ENCODE data around the gene ABCA12. TPM values are rescaled to one million over a fixed set of nuclear protein-coding genes. Genes with fewer than 3 reads are reported as not detected.

The ABCA12 gene
- total and polyA plus RNA-seq, 2 of the 13 experiments (the other 11 are each of a cell fraction or from before 2014, with no cell fraction given) = 0.02 to 0.07 TPM

- no peak for TF ChIP-seq TMF1 (CRISPR knock-in tag; IDR thresholded peaks at IDR 0.05; ENCODE audit: low read depth)
- TF ChIP-seq ZNF562 (CRISPR knock-in tag; IDR thresholded peaks at IDR 0.05; ENCODE audit: borderline replicate concordance) = no peak
- TF ChIP-seq ZBTB26 (CRISPR knock-in tag; IDR thresholded peaks at IDR 0.05; ENCODE audit: borderline replicate concordance) = no peak
- no peak for TF ChIP-seq CEBPZ (IDR thresholded peaks at IDR 0.05; ENCODE audit: low read length)
- no peak for TF ChIP-seq ADNP (CRISPR knock-in tag; IDR thresholded peaks at IDR 0.05)
- no peak for TF ChIP-seq RFXAP (CRISPR knock-in tag; IDR thresholded peaks at IDR 0.05; ENCODE audit: borderline replicate concordance)
- no peak for TF ChIP-seq ZNF17 (CRISPR knock-in tag; IDR thresholded peaks at IDR 0.05)
Measured at GRCh38 chr2:215038421-215038820, 100.0 kb downstream of the ABCA12 start (continued).

GRCh38 chr2:215036314-215036713, 102.1 kb downstream of the ABCA12 start:
- Histone ChIP-seq H3K79me2 (ENCODE audit: insufficient read depth, low read length) (no peaks in the 10 kb centered on the region), H3K27me3 (ENCODE audit: control insufficient read depth in 1 of 2, insufficient read depth in 2 of 2, low read length in 2 of 2) (0 out of 5 replicates have a peak, but pooled peaks cover 0 to 3% of the 10 kb centered on the region in 2 experiments), H3K4me1 (ENCODE audit: insufficient read depth, low read length) (no peaks in the 10 kb centered on the region), H3K36me3 (replicated peaks in 1 of 2; ENCODE audit: control insufficient read depth in 1 of 2, insufficient read depth in 2 of 2, low read length in 2 of 2) (no peaks in the 10 kb centered on the region), H4K20me1 (ENCODE audit: insufficient read depth, low read length) (no peaks in the 10 kb centered on the region), H3K27ac (ENCODE audit: extremely low read length, insufficient read depth, low read length) (no peak overlapping the region), H3K4me3 (replicated peaks in 1 of 3; ENCODE audit: insufficient read depth in 1 of 3, low read depth in 2 of 3, low read length in 3 of 3) (no peak overlapping the region), H2AFZ (ENCODE audit: low read length) (no peak overlapping the region), H3K9ac (ENCODE audit: insufficient read depth, low read depth, low read length) (no peak overlapping the region), H3K4me2 (ENCODE audit: low read depth, low read length) (no peak overlapping the region), H3K9me3 (ENCODE audit: low read length) (no peaks in the 10 kb centered on the region)
- ChIA-PET CTCF (ENCODE audit: low intra/inter-chr PET ratio, low total read pairs) (no interaction called here), POLR2A (no interaction called here)
- FAIRE-seq = no peak
- 4% methylated on average over 1 of the region's 1 CpG for WGBS (ENCODE audit: low lambda C conversion rate)
- intact Hi-C loops (cut with micrococcal nuclease; ENCODE audit: unreplicated experiment) (no loop called here), in situ Hi-C loops (cut with HindIII; ENCODE audit: extremely low pct_ligation_motif_present, low pct_unique_long_range_greater_than_20kb) (no loop called here)
- no TSS peak for BruUV-seq (replicated peaks)
- ATAC-seq = no peak
- DNase-seq (ENCODE audit: low spot score) = no peak
- TF ChIP-seq KMT2A (CRISPR knock-in tag; IDR thresholded peaks at IDR 0.05) (no peak), ZFP62 (CRISPR knock-in tag; IDR thresholded peaks at IDR 0.05) (no peak), ZNF251 (CRISPR knock-in tag; IDR thresholded peaks at IDR 0.05) (no peak), ZNF781 (CRISPR knock-in tag; IDR thresholded peaks at IDR 0.05; ENCODE audit: borderline replicate concordance, not compliant biosample characterization) (no peak), SOX13 (IDR thresholded peaks at IDR 0.05) (no peak), SOX13 (CRISPR knock-in tag; conservative IDR thresholded peaks at IDR 0.05 in 1 of 2, IDR thresholded peaks at IDR 0.05 in 1 of 2) (no peak), ZNF274 (CRISPR knock-in tag; IDR thresholded peaks at IDR 0.05) (no peak), RXRA (CRISPR knock-in tag; IDR thresholded peaks at IDR 0.05) (no peak), DNMT1 (CRISPR knock-in tag; IDR thresholded peaks at IDR 0.05) (no peak), ZNF749 (CRISPR knock-in tag; IDR thresholded peaks at IDR 0.05; ENCODE audit: borderline replicate concordance) (no peak)
- TF ChIP-seq, protein P1, sequence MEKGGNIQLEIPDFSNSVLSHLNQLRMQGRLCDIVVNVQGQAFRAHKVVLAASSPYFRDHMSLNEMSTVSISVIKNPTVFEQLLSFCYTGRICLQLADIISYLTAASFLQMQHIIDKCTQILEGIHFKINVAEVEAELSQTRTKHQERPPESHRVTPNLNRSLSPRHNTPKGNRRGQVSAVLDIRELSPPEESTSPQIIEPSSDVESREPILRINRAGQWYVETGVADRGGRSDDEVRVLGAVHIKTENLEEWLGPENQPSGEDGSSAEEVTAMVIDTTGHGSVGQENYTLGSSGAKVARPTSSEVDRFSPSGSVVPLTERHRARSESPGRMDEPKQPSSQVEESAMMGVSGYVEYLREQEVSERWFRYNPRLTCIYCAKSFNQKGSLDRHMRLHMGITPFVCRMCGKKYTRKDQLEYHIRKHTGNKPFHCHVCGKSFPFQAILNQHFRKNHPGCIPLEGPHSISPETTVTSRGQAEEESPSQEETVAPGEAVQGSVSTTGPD (CRISPR knock-in tag; IDR thresholded peaks at IDR 0.05) = no peak

All from HepG2 (cell line).